Astrocyte of the spinal cord (primary cell): ENCODE measurements around the gene HLA-DMB.

Experiments used
- DNase-seq: peaks from one replicate; pipeline ENCODE4 v3.0.0; 2011; ENCODE audit warnings: low read depth, low spot score
- H3K4me3 ChIP-seq: 2 replicates; pipeline ENCODE4 v1.5.1; 2011; ENCODE audit warnings: low read depth, mild to moderate bottlenecking, low read length, moderate library complexity
- CTCF ChIP-seq: IDR thresholded peaks from 2 replicates; pipeline ENCODE4 v1.5.1; 2012; ENCODE audit warnings: low read depth, mild to moderate bottlenecking, low read length, inconsistent platforms
- in situ Hi-C: cut with HindIII; loops from 2 replicates; pipeline ENCODE4 v1.10.0; 2017; ENCODE audit warnings: low sequenced_read_pairs

The HLA-DMB gene

GRCh38 chr6:32912951-32913350 lies 27.9 kb downstream of the HLA-DMB start:
- in situ Hi-C loops, result no loop called here
- no peak overlapping the region for H3K4me3 ChIP-seq
- DNase-seq, result no peak
- TF ChIP-seq CTCF, result no peak

GRCh38 chr6:32908897-32909296 lies 31.9 kb downstream of the HLA-DMB start:
- in situ Hi-C loops, result no loop called here
- no peak for DNase-seq
- no peak overlapping the region for H3K4me3 ChIP-seq
- TF ChIP-seq CTCF, result no peak

GRCh38 chr6:32906539-32906938 lies 34.3 kb downstream of the HLA-DMB start:
- DNase-seq, result peak; percentile 17
- H3K4me3 ChIP-seq, result no peak overlapping the region
- in situ Hi-C loops, result no loop called here
- no peak for TF ChIP-seq CTCF

- TF ChIP-seq CTCF, result no peak
- in situ Hi-C loops, result no loop called here
- no peak overlapping the region for H3K4me3 ChIP-seq
- no peak for DNase-seq
Observed at GRCh38 chr6:32905078-32905477, 35.8 kb downstream of the HLA-DMB start.

- in situ Hi-C loops, result no loop called here
- H3K4me3 ChIP-seq, result no peak overlapping the region
- TF ChIP-seq CTCF, result no peak
- no peak for DNase-seq
Observed at GRCh38 chr6:32903952-32904351, 36.9 kb downstream of the HLA-DMB start.

GRCh38 chr6:32895006-32895345 lies 45.9 kb downstream of the HLA-DMB start:
- no peak for TF ChIP-seq CTCF
- in situ Hi-C loops, result no loop called here
- peak overlapping the region; percentile 76 for H3K4me3 ChIP-seq

More at GRCh38 chr6:32895006-32895345, 45.9 kb downstream of the HLA-DMB start:
- no peak for DNase-seq
